H9 (cell line): ENCODE measurements around the gene WLS. TPM values are rescaled to one million over a fixed set of nuclear protein-coding genes. Genes with fewer than 3 reads are reported as not detected.

Source experiments
- DNase-seq: peaks from one replicate; pipeline ENCODE4 v3.0.0-alpha.2; 2017
- H2AFZ ChIP-seq: one replicate; pipeline ENCODE4 v1.6.1; 2013; ENCODE audit warnings: mild to moderate bottlenecking, low read length, control low read depth, moderate library complexity
- H2AK5ac ChIP-seq: 2 replicates; pipeline ENCODE4 v1.6.1; 2013; ENCODE audit warnings: low read length, control low read depth, mixed read lengths; ENCODE audit not compliant: insufficient read length
- H2BK120ac ChIP-seq: one replicate; pipeline ENCODE4 v1.6.1; 2013; ENCODE audit warnings: low read depth, mild to moderate bottlenecking, low read length, control low read depth, inconsistent platforms; ENCODE audit not compliant: poor library complexity, severe bottlenecking
- H2BK12ac ChIP-seq: 2 replicates; pipeline ENCODE4 v1.6.1; 2013; ENCODE audit warnings: low read length, control low read depth, mixed read lengths, low read depth; ENCODE audit not compliant: insufficient read length
- H2BK15ac ChIP-seq: 2 replicates; pipeline ENCODE4 v1.6.1; 2013; ENCODE audit warnings: low read depth, low read length, control low read depth
- H2BK20ac ChIP-seq: one replicate; pipeline ENCODE4 v1.6.1; 2013; ENCODE audit warnings: low read depth, mild to moderate bottlenecking, low read length, control low read depth, inconsistent platforms; ENCODE audit not compliant: poor library complexity, severe bottlenecking
- H2BK5ac ChIP-seq: 2 replicates; pipeline ENCODE4 v1.6.1; 2013; ENCODE audit warnings: low read length, control low read depth, mixed read lengths; ENCODE audit not compliant: insufficient read length
- H3K14ac ChIP-seq: 2 replicates; pipeline ENCODE4 v1.6.1; 2013; ENCODE audit warnings: low read length, control low read depth; ENCODE audit not compliant: insufficient read depth
- H3K18ac ChIP-seq: 2 replicates; pipeline ENCODE4 v1.6.1; 2013; ENCODE audit warnings: low read depth, mild to moderate bottlenecking, mixed read lengths, low read length, control low read depth; ENCODE audit not compliant: insufficient read length
- H3K23ac ChIP-seq: 2 replicates; pipeline ENCODE4 v1.6.1; 2013; ENCODE audit warnings: low read length, control low read depth, mixed read lengths, low read depth; ENCODE audit not compliant: insufficient read length
- H3K23me2 ChIP-seq: 2 replicates; pipeline ENCODE4 v1.6.1; 2013; ENCODE audit warnings: low read depth, mild to moderate bottlenecking, mixed read lengths, low read length, control low read depth; ENCODE audit not compliant: insufficient read length, poor library complexity, severe bottlenecking
- H3K27ac ChIP-seq: 2 replicates; pipeline ENCODE4 v1.5.1; 2013; ENCODE audit warnings: low read length, control low read depth, mixed read lengths, low read depth; ENCODE audit not compliant: insufficient read length
- H3K27me3 ChIP-seq: 2 replicates; pipeline ENCODE4 v1.6.1; 2013; ENCODE audit warnings: low read length, control low read depth, inconsistent platforms; ENCODE audit not compliant: insufficient read depth
- H3K4ac ChIP-seq: 2 replicates; pipeline ENCODE4 v1.6.1; 2013; ENCODE audit warnings: low read depth, mild to moderate bottlenecking, control low read depth, inconsistent platforms, low read length, moderate library complexity
- H3K4me1 ChIP-seq: 2 replicates; pipeline ENCODE4 v1.6.1; 2013; ENCODE audit warnings: low read length, control low read depth, inconsistent platforms; ENCODE audit not compliant: insufficient read depth
- H3K4me2 ChIP-seq: 2 replicates; pipeline ENCODE4 v1.6.1; 2013; ENCODE audit warnings: low read length, control low read depth, mixed read lengths; ENCODE audit not compliant: insufficient read length, insufficient read depth
- H3K56ac ChIP-seq: 2 replicates; pipeline ENCODE4 v1.6.1; 2013; ENCODE audit warnings: low read depth, mild to moderate bottlenecking, mixed read lengths, low read length, control low read depth; ENCODE audit not compliant: insufficient read length
- H3K79me1 ChIP-seq: 2 replicates; pipeline ENCODE4 v1.6.1; 2013; ENCODE audit warnings: low read depth, mild to moderate bottlenecking, moderate library complexity, low read length, control low read depth, inconsistent platforms; ENCODE audit not compliant: insufficient read depth, poor library complexity, severe bottlenecking
- H3K79me2 ChIP-seq: 2 replicates; pipeline ENCODE4 v1.6.1; 2013; ENCODE audit warnings: low read length, control low read depth, inconsistent platforms; ENCODE audit not compliant: insufficient read depth
- H3K9ac ChIP-seq: 2 replicates; pipeline ENCODE4 v1.6.1; 2013; ENCODE audit warnings: low read length, control low read depth, mixed read lengths; ENCODE audit not compliant: insufficient read length; ENCODE audit errors: extremely low read depth
- H3K9me3 ChIP-seq: one replicate; pipeline ENCODE4 v1.6.1; 2013; ENCODE audit warnings: low read depth, low read length, inconsistent platforms; ENCODE audit not compliant: control insufficient read depth
- H3T11ph ChIP-seq: one replicate; pipeline ENCODE4 v1.6.1; 2013; ENCODE audit warnings: mild to moderate bottlenecking, low read length, control low read depth, inconsistent platforms
- H4K20me1 ChIP-seq: one replicate; pipeline ENCODE4 v1.6.1; 2013; ENCODE audit not compliant: control insufficient read depth, insufficient read length, insufficient read depth
- H4K5ac ChIP-seq: 2 replicates; pipeline ENCODE4 v1.6.1; 2013; ENCODE audit warnings: low read depth, mild to moderate bottlenecking, mixed read lengths, low read length, control low read depth; ENCODE audit not compliant: insufficient read length
- H4K8ac ChIP-seq: replicated peaks from 2 replicates; pipeline ENCODE4 v1.6.1; 2013; ENCODE audit warnings: low read length, control low read depth, mixed read lengths, low read depth; ENCODE audit not compliant: insufficient read length
- H4K91ac ChIP-seq: 2 replicates; pipeline ENCODE4 v1.6.1; 2013; ENCODE audit warnings: low read depth, mild to moderate bottlenecking, moderate library complexity, mixed read lengths, low read length, control low read depth; ENCODE audit not compliant: insufficient read length
- H3K27ac Mint-ChIP-seq, 3 experiments: 2 replicates in 2 of 3; 3 replicates in 1 of 3; pipeline ENCODE4 v1.8.0; 2020 to 2021; ENCODE audit warnings: mixed read lengths in 3 of 3, mild to moderate bottlenecking in 1 of 3, moderate library complexity in 1 of 3
- H3K27me3 Mint-ChIP-seq: 2 replicates; pipeline ENCODE4 v1.8.0; 2021; ENCODE audit warnings: low read depth, mild to moderate bottlenecking, moderate library complexity, mixed read lengths
- H3K36me3 Mint-ChIP-seq, 3 experiments: 2 replicates in 2 of 3; 3 replicates in 1 of 3; pipeline ENCODE4 v1.8.0; 2020 to 2021; ENCODE audit warnings: low read depth in 3 of 3, mixed read lengths in 3 of 3; ENCODE audit not compliant: insufficient read depth in 1 of 3
- H3K4me1 Mint-ChIP-seq, 2 experiments: 2 replicates each; pipeline ENCODE4 v1.8.0; 2020; ENCODE audit warnings: mixed read lengths in 2 of 2
- H3K4me3 Mint-ChIP-seq, 2 experiments: 2 replicates in 1 of 2; 3 replicates in 1 of 2; pipeline ENCODE4 v1.8.0; 2020 to 2021; ENCODE audit warnings: mild to moderate bottlenecking in 2 of 2, mixed read lengths in 2 of 2, moderate library complexity in 1 of 2
- H3K9me3 Mint-ChIP-seq, 2 experiments: 2 replicates in 1 of 2; 3 replicates in 1 of 2; pipeline ENCODE4 v1.8.0; 2020; ENCODE audit warnings: mild to moderate bottlenecking in 2 of 2, mixed read lengths in 2 of 2, moderate library complexity in 1 of 2
- WGBS: extraction: QIAGEN DNeasy Blood & Tissue Kit; methylation state at CpG from one replicate; pipeline ENCODE4 v1.1.7; 2013; ENCODE audit warnings: missing lambda C conversion rate, low lambda C conversion rate, mixed read lengths; ENCODE audit not compliant: insufficient read length; ENCODE audit errors: extremely low coverage; 5-methylcytosine and 5-hydroxymethylcytosine counted together
- total RNA-seq: library from RNA; stranded (reverse); gene quantifications from 2 replicates; pipeline ENCODE4 v1.2.1, GENCODE V29; 2021
- TF ChIP-seq, protein P1 (sequence below): fragments of 200-600 bp; sonication (generic); conservative IDR thresholded peaks from 3 replicates; pipeline ENCODE4 v1.8.0; 2021; ENCODE audit warnings: antibody characterized with exemption, mild to moderate bottlenecking

WLS gene
- total RNA-seq, 1 experiment from 2014 or later = 0.94 TPM

DNA sequence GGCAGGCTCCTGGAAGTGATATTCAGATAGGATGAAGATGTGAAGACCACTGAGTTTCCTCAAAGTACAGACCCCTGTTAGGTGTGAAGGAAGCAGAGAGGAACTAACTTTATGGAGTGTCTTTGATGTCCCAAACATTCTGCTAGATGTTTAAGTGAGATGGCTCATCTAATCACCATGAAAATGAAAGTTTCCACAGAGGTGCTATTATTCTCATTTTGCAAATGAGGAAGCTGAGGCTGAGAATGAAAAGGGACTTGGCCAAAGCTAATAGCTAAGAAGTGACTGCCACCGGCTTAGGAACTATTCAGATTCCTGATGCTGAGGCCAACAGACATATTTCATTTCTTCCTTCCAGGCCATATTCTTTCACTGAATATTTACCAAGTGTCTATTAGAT lies 45.9 kb upstream of the WLS start:
- H3K27me3 Mint-ChIP-seq = peaks cover 100% of the 10 kb centered on the region
- H3K18ac ChIP-seq = no peak overlapping the region
- WGBS = no CpG with 5 or more reads among the region's 1 CpG
- H4K8ac ChIP-seq = no peak overlapping the region
- no peaks in the 10 kb centered on the region for H3K36me3 Mint-ChIP-seq
- no peak overlapping the region for H4K5ac ChIP-seq
- no peak overlapping the region for H2BK20ac ChIP-seq
- H2BK5ac ChIP-seq = no peak overlapping the region
- H3K4ac ChIP-seq = no peak overlapping the region
- H2AK5ac ChIP-seq = no peak overlapping the region
- no peaks in the 10 kb centered on the region for H3K9me3 ChIP-seq
- peaks cover 0 to 3% of the 10 kb centered on the region in 2 experiments; a peak in 4 of 5 replicates for H3K9me3 Mint-ChIP-seq
- H3K4me1 ChIP-seq = peaks cover 6% of the 10 kb centered on the region; the same call in 1 of the 2 replicates
- H4K20me1 ChIP-seq = no peaks in the 10 kb centered on the region
- no peaks in the 10 kb centered on the region for H3K79me2 ChIP-seq
- no peak overlapping the region for H2BK15ac ChIP-seq
- H3K4me3 Mint-ChIP-seq = no peak overlapping the region
- peaks cover 26 to 28% of the 10 kb centered on the region in 2 experiments for H3K4me1 Mint-ChIP-seq
- H3K27ac Mint-ChIP-seq = no peak overlapping the region
- no peak overlapping the region for H3K9ac ChIP-seq
- H2BK120ac ChIP-seq = no peak overlapping the region
- no peak overlapping the region for H2BK12ac ChIP-seq
- no peak overlapping the region for H3K23ac ChIP-seq
- no peak overlapping the region for H4K91ac ChIP-seq
- no peak overlapping the region for H3K4me2 ChIP-seq
- H3K27me3 ChIP-seq = peaks cover 25% of the 10 kb centered on the region; the same call in 1 of the 2 replicates
- H2AFZ ChIP-seq = no peak overlapping the region
- H3K27ac ChIP-seq = no peak overlapping the region
- TF ChIP-seq, protein P1, sequence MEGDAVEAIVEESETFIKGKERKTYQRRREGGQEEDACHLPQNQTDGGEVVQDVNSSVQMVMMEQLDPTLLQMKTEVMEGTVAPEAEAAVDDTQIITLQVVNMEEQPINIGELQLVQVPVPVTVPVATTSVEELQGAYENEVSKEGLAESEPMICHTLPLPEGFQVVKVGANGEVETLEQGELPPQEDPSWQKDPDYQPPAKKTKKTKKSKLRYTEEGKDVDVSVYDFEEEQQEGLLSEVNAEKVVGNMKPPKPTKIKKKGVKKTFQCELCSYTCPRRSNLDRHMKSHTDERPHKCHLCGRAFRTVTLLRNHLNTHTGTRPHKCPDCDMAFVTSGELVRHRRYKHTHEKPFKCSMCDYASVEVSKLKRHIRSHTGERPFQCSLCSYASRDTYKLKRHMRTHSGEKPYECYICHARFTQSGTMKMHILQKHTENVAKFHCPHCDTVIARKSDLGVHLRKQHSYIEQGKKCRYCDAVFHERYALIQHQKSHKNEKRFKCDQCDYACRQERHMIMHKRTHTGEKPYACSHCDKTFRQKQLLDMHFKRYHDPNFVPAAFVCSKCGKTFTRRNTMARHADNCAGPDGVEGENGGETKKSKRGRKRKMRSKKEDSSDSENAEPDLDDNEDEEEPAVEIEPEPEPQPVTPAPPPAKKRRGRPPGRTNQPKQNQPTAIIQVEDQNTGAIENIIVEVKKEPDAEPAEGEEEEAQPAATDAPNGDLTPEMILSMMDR = no peak
- no peak for DNase-seq
- H3T11ph ChIP-seq = no peak overlapping the region
- H3K79me1 ChIP-seq = no peaks in the 10 kb centered on the region
- no peak overlapping the region for H3K56ac ChIP-seq
- H3K14ac ChIP-seq = no peak overlapping the region
- no peaks in the 10 kb centered on the region for H3K23me2 ChIP-seq
